Mucosa of rectum (tissue), 2 donors: ENCODE results near the gene TSPAN32.

ENCODE experiments used
- H3K27ac ChIP-seq, 2 donors: one replicate each; pipeline ENCODE4 v1.7.0; 2013; ENCODE audit warnings: inconsistent platforms in 2 of 2, low read depth in 2 of 2, low read length in 2 of 2
- H3K27me3 ChIP-seq, 2 donors: one replicate each; pipeline ENCODE4 v1.7.0; 2013; ENCODE audit warnings: low read length in 2 of 2; ENCODE audit not compliant: control insufficient read depth in 2 of 2, insufficient read depth in 2 of 2
- H3K36me3 ChIP-seq, 2 donors: one replicate each; pipeline ENCODE4 v1.7.0; 2013; ENCODE audit warnings: low read length in 2 of 2; ENCODE audit not compliant: control insufficient read depth in 2 of 2, insufficient read depth in 2 of 2
- H3K4me1 ChIP-seq, 2 donors: one replicate each; pipeline ENCODE4 v1.7.0; 2013; ENCODE audit warnings: low read length in 2 of 2, mild to moderate bottlenecking in 1 of 2; ENCODE audit not compliant: control insufficient read depth in 2 of 2, insufficient read depth in 2 of 2
- H3K4me3 ChIP-seq, 2 donors: one replicate each; pipeline ENCODE4 v1.7.0; 2013; ENCODE audit warnings: low read length in 2 of 2
- H3K9ac ChIP-seq, 2 donors: one replicate each; pipeline ENCODE4 v1.7.0; 2013; ENCODE audit warnings: low read length in 2 of 2, low read depth in 1 of 2, mild to moderate bottlenecking in 1 of 2
- H3K9me3 ChIP-seq, 2 donors: one replicate each; pipeline ENCODE4 v1.7.0; 2013; ENCODE audit warnings: low read length in 2 of 2; ENCODE audit not compliant: control insufficient read depth in 2 of 2
- donor health status: healthy.
- donor health status: Normal muscosa, but diverticular disease.

TSPAN32 gene

DNA sequence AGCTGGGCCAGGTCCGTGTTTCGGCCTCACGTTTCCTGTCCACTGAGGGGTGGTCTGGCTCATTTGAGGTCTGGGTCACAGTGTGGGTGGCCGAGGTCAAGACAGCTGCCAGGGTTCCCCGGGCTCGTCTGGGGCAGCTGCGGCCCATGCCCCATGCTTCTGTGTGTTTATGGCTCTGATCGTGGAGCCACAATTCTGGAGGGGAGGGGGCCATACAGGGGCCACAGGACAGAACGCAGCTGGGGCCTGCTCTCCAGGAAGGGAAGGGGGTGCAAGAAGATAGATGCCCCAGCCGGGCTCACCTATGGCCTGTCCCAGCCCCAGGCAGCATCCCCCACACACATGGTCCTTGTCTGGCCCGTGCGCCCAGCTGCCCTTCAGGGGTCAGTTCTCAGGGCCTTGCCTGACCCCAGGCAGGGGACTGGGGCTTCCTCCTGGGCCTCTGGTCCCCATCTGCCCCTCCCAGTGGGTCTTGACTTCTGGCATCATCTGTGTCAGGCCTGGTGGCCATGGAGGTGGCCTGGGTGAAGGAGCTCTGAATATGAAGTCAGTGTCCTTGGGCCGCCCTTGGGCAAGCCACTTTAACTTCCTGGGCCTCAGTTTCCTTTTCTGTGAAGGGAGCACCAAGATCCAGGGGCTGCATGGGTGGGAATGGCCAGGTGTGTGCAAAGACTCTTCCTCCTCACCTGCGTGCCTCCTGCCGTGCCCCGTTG lies 8.4 kb downstream of the TSPAN32 start:
- Histone ChIP-seq H3K27me3 (peaks cover 0 to 2% of the 10 kb centered on the region in 2 donors), H3K27ac (no peak overlapping the region), H3K36me3 (no peaks in the 10 kb centered on the region), H3K4me1 (peaks cover 15 to 22% of the 10 kb centered on the region in 2 donors), H3K9ac (no peak overlapping the region), H3K4me3 (no peak overlapping the region), H3K9me3 (no peaks in the 10 kb centered on the region)

DNA sequence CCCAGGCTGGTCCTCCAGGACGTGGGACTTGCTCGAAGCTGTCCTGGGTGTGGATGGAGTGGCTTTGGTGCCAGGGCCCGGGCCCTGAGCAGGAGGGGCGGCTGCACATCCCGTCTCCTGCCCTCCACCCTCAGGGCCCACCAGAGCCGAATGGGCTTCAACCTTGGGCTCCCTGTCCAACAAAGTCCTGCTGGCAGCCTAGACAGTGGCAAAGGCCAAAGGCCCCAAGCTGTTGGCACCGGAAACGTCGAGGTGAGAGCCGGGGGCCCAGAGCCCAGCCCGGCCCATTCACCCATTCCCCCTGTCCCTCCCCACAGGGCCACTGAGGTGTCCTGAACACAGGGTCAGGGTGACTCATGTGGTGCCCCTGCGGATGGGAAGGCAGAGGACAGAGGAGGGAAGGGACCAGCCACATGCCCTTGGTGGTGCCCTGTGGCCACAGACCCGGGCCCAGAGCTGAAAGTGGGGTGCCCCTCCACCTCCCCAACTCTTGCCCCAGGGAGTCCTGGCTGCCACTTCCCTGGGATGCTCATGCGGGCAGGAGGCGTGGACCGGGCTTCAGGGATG lies 9.1 kb downstream of the TSPAN32 start:
- H3K36me3 ChIP-seq = no peaks in the 10 kb centered on the region
- no peak overlapping the region for H3K4me3 ChIP-seq
- H3K27me3 ChIP-seq = peaks cover 0 to 2% of the 10 kb centered on the region in 2 donors
- H3K27ac ChIP-seq = no peak overlapping the region
- peaks cover 9 to 17% of the 10 kb centered on the region in 2 donors for H3K4me1 ChIP-seq
- H3K9ac ChIP-seq = no peak overlapping the region
- H3K9me3 ChIP-seq = no peaks in the 10 kb centered on the region

DNA sequence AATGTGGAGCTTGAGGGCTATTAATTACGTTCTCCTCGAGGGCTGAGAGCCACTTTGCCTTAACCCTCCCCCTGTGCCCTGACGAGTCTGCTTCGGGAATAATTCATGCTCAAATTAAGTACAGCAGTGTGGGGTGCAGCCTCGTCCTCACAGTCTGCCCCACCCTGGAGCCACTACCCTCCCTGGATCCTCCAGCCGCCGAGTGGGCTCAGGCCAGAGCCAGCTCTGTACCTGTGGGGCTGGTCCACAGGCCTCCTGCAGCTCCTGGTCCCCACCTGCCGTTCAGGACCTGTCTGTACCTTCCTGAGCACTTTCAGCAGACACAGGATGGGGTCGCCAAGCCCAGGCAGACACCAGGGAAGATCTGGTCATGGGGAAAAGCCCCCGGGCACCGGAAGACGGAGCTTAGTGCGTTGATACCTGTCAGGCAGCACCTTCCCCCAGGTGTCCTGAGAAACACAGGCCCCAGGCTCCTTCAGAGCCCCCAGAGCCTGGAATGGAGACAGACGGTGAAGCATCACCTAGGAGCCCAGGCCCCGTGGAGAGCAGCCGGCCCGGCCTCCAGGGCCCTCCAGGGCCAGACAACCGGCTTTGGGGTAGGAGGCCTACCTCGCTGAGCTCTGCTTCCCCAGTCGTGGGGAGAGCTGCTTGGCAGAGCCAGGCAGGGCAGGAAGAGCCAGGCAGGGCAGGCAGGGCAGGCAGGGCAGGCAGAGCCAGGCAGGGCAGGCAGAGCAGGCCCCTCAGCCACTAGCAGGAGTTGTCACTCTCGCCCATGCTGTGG lies 9.7 kb downstream of the TSPAN32 start:
- Histone ChIP-seq H3K9ac (no peak overlapping the region), H3K27ac (peak overlapping the region in 1 of 2 donors; percentile 16), H3K36me3 (no peaks in the 10 kb centered on the region), H3K4me1 (peaks cover 7 to 16% of the 10 kb centered on the region in 2 donors), H3K4me3 (no peak overlapping the region), H3K9me3 (no peaks in the 10 kb centered on the region), H3K27me3 (peaks cover 0 to 2% of the 10 kb centered on the region in 2 donors)

DNA sequence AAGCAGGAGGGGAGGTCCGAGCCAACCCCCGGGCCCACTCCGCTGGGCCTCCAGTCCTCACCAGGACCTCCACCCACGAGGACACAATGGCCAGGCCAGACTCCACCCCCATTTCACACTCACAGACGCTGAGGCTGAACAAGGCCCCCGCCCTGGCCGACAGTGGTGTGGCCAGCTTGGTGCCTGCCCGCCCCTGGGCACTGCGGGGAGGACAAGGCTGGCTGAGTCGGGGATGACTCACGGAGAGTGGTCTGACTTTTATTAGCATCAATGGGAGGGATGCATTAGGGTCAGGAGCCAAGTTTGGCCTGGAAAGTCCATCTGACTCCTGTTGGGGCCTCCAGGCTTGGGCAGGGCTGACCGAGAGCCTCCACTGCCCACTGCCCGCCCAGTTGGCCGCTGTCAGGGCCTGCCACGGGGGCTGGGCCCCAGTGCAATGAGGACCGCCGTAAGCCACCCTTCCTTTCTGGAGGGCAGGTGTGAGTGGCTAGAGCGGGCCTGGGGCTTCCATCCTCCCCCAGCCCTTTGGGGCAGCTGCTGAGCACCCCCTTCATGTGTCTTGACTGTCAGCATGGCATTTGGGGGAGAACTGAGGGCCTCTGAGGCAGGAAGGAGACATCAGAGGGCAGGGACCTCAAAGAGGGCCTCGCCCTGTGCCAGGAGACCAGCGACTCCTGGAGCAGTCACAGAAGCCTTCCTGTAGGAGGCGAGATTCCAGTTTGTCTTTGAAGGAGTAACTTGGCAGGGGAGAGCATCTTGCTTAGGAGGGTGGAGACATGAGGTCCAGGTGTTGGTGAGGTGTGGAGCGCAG lies 10.6 kb downstream of the TSPAN32 start:
- peak overlapping the region in 1 of 2 donors; percentile 16 for H3K27ac ChIP-seq
- H3K9me3 ChIP-seq = no peaks in the 10 kb centered on the region
- H3K4me1 ChIP-seq = peaks cover 4 to 9% of the 10 kb centered on the region in 2 donors
- H3K9ac ChIP-seq = no peak overlapping the region
- H3K36me3 ChIP-seq = no peaks in the 10 kb centered on the region
- no peak overlapping the region for H3K4me3 ChIP-seq
- peaks cover 0 to 2% of the 10 kb centered on the region in 2 donors for H3K27me3 ChIP-seq

DNA sequence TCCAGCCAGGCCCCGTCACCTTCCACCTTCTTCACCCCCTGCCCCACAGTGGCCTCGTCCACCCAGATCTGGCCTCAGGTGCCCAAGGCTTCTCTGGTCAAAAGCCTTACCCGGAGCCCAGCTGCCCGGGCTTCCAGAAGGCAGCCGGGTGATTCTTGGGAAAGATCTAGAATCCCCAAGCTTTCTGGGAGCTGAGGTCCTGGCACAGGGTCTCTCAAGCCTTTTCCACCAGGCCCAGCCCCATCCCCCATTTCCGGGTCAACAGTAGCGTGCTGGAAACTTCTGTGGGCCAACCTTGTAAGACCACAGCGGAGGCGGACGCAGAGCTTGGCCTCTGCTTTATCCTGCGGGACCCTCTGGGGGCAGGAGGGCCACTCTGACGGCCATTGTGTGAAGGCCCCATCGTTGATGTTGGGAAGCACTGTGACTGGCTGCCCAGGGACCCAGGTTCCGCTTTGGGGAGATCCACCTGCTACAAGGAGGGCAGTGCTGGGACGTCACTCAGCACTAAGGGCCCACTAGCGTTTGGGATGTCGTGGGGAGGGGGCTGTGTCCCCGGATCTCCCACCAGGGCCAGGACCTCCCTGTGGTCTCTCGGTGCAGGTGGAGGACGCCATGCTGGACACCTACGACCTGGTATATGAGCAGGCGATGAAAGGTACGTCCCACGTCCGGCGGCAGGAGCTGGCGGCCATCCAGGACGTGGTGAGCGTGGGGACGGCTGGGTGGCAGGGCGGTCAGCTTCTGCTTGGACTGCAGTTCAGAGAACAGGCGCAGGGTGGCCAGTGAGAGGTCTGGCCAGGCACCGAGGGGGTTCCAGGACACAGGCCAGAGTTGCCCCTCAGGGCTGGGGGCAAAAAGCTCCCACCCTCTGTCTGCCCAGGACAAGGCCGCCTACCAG lies 11.5 kb downstream of the TSPAN32 start:
- peaks cover 0 to 2% of the 10 kb centered on the region in 2 donors for H3K27me3 ChIP-seq
- H3K27ac ChIP-seq = no peak overlapping the region
- no peak overlapping the region for H3K4me3 ChIP-seq
- no peaks in the 10 kb centered on the region for H3K36me3 ChIP-seq
- no peak overlapping the region for H3K9ac ChIP-seq
- H3K4me1 ChIP-seq = peaks cover 4 to 9% of the 10 kb centered on the region in 2 donors
- no peaks in the 10 kb centered on the region for H3K9me3 ChIP-seq

DNA sequence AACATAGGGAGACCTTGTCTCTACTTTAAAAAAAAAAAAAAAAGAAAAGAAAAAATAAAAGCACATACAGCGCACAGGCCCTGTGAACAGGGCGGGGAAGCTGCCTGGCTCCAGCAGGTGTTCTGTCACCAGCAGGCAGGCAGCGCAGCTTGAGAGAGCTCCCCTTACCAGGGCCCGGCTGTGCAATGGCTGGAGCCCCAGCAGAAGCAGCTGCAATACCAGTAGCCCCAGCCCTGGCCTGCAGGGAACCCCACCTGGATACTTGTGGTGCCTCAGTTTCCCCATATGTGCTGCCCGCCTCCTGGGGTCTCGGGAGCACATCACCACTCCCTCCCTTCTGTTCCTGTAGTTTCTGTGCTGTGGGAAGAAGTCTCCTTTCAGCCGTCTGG lies 12.3 kb downstream of the TSPAN32 start:
- Histone ChIP-seq H3K4me1 (peaks cover 4 to 9% of the 10 kb centered on the region in 2 donors), H3K9ac (no peak overlapping the region), H3K27ac (peak overlapping the region; percentile 58 to 75), H3K4me3 (no peak overlapping the region), H3K36me3 (no peaks in the 10 kb centered on the region), H3K9me3 (no peaks in the 10 kb centered on the region), H3K27me3 (peaks cover 0 to 2% of the 10 kb centered on the region in 2 donors)

DNA sequence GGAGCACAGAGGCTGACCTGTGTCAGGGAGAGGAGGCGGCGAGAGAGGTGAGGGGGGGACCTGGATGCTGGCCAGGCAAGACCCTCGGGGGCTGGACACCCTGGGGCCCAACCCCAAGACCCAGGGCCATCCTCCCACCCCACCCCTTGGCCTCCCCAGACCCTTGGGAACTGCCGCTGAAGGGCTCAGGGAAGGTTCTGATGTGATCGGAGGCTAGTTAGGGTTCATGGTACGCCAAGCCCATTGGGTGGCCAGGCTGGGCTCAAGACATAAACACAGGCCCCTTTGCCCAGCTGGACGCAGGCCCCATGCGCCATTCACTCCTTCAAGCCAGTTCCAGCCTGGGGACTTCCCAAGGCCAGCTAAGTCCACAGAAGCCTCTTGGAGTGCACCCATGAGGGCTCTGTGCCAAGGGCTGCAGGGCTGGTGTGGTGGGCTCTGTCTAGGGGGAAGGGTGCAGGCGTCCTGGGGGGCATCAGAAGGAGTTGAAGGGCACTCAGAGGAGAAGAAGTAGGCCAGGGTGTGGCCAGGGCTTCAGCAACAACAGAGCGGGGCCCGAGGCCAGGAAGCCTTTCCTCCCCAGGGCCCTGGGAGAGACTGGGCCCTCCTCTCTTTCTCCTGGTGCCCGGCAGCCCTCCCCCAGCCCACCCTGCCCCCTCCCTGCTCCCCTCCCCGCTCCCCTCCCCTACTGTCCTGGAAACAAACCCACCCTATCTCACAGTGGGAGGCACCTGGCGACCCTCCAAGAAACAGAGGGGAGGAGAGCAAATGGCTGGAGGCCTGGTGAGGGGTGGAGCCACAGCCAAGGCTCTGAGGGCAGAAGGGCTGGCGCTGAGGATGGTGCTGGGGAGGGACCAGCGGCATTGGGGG lies 12.9 kb downstream of the TSPAN32 start:
- no peak overlapping the region for H3K9ac ChIP-seq
- peaks cover 0 to 2% of the 10 kb centered on the region in 2 donors for H3K27me3 ChIP-seq
- H3K36me3 ChIP-seq = no peaks in the 10 kb centered on the region
- H3K9me3 ChIP-seq = no peaks in the 10 kb centered on the region
- peaks cover 4 to 9% of the 10 kb centered on the region in 2 donors for H3K4me1 ChIP-seq
- peak overlapping the region; percentile 58 to 75 for H3K27ac ChIP-seq
- no peak overlapping the region for H3K4me3 ChIP-seq

DNA sequence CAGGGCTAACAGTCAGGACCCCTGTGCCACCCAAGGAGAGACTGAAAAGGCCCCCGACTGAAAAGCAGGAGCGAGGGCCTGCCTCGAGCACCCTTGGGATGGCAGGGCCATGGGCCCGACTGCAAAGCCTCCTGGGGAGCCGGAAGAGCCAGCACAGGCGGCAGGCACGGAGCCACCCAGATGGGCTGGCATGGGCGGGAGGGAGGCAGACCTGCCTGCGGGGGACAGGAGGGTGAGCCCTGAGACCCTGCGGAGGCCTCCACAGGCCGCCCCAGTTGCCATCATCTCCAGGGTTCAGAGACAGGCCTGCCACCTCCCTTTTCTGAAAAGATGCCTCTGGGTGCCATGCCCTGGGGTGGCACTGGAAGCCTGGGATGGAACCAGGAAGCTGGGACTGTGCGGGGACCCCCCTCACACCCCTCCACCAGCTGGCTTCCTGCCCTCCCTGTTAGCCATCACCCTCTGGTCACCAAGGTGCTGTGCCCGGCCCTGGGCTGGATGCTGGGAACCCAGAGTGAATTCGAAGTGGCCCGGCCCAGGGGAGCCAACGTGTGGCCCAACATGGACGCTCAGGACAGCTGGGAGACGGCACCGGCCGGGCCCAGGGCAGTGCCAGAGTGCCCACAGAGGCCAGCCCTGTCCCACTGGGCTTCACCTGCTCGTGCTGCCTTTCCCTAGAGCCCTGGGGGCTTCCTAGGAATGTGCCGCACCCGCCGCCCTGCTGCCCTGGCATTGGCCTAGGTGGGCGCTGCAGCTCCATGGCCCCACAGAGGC lies 13.8 kb downstream of the TSPAN32 start:
- Histone ChIP-seq H3K4me3 (no peak overlapping the region), H3K27ac (peak overlapping the region; percentile 16 to 22), H3K36me3 (no peaks in the 10 kb centered on the region), H3K27me3 (peaks cover 0 to 2% of the 10 kb centered on the region in 2 donors), H3K4me1 (peaks cover 4 to 9% of the 10 kb centered on the region in 2 donors), H3K9ac (no peak overlapping the region), H3K9me3 (no peaks in the 10 kb centered on the region)
